GM23248 (cell line): ENCODE results near the gene RASA3.

Experiments used
- EZH2 ChIP-seq: fragments of 200-600 bp; sonication (generic); IDR thresholded peaks from 2 replicates; pipeline ENCODE4 v1.6.1; 2018; ENCODE audit warnings: antibody characterized with exemption, mild to moderate bottlenecking; ENCODE audit not compliant: insufficient read depth, poor library complexity, severe bottlenecking
- EZH2phosphoT487 ChIP-seq: fragments of 200-600 bp; sonication (generic); IDR thresholded peaks from 2 replicates; pipeline ENCODE4 v1.6.1; 2018; ENCODE audit warnings: antibody characterized with exemption, moderate library complexity, mild to moderate bottlenecking, low read depth; ENCODE audit not compliant: insufficient read depth

DNA sequence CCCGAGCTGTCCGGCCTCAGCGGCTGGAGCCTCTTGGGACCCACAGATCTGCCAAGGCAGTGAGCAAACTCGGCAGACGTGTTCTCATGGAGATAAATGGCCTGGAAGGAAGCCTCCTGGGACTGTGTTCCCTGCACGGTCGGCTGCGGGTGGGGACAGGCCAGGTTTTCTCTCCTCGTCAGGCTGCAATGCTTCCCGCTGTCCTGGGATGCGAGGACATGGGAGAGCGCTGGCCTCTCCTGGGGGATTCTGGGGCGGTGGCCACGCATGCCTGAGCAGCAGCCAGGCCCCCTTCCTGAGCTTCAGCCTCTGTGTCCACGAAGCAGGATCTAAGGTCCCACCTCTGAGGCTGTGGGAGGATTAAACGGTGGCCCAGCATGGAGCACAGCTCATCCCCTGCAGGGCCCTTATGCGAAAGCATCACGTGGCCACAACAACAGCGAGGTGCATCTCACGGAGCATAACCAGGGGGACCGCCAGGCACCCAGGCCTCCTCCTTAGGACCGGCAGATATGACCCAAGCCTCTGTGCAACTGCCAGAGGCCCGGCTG is 137.3 kb downstream of the RASA3 start:
- TF ChIP-seq EZH2 (no peak), EZH2phosphoT487 (no peak)
